Measurements from ENCODE around the gene EPS8L2.

Gene EPS8L2

GRCh38 chr11:745428-745827 is 39.4 kb downstream of the EPS8L2 start:
- TF ChIP-seq CTCF (IDR thresholded peaks at IDR 0.05; ENCODE audit: low read depth, low read length): no peak
- Histone ChIP-seq H3K4me3 (ENCODE audit: low read length) (no peak overlapping the region), H4K20me1 (ENCODE audit: insufficient read depth, low read length) (peaks cover 15% of the 10 kb centered on the region), H3K4me2 (ENCODE audit: low read length) (no peak overlapping the region), H3K9me3 (ENCODE audit: insufficient read depth, low read length) (no peaks in the 10 kb centered on the region), H3K36me3 (replicated peaks; ENCODE audit: low read depth, low read length) (peaks cover 12% of the 10 kb centered on the region), H2AFZ (ENCODE audit: low read depth, low read length) (no peak overlapping the region), H3K9ac (ENCODE audit: low read length) (no peak overlapping the region), H3K27me3 (ENCODE audit: low read depth, low read length) (no peaks in the 10 kb centered on the region), H3K27ac (ENCODE audit: low read length) (no peak overlapping the region), H3K4me1 (ENCODE audit: low read length) (peaks cover 14% of the 10 kb centered on the region), H3K79me2 (ENCODE audit: low read length) (peaks cover 36% of the 10 kb centered on the region)

- Histone ChIP-seq H3K4me2 (ENCODE audit: low read length) (peak overlapping the region; percentile 88), H3K79me2 (ENCODE audit: low read length) (peaks cover 47% of the 10 kb centered on the region), H3K9me3 (ENCODE audit: insufficient read depth, low read length) (no peaks in the 10 kb centered on the region), H3K27me3 (ENCODE audit: low read depth, low read length) (no peaks in the 10 kb centered on the region), H2AFZ (ENCODE audit: low read depth, low read length) (peak overlapping the region; percentile 72), H3K4me3 (ENCODE audit: low read length) (peak overlapping the region; percentile 89), H3K36me3 (replicated peaks; ENCODE audit: low read depth, low read length) (peaks cover 12% of the 10 kb centered on the region), H3K27ac (ENCODE audit: low read length) (peak overlapping the region; percentile 58), H3K4me1 (ENCODE audit: low read length) (peaks cover 14% of the 10 kb centered on the region), H3K9ac (ENCODE audit: low read length) (peak overlapping the region; percentile 79), H4K20me1 (ENCODE audit: insufficient read depth, low read length) (peaks cover 22% of the 10 kb centered on the region)
- no peak for TF ChIP-seq CTCF (IDR thresholded peaks at IDR 0.05; ENCODE audit: low read depth, low read length)
- TF ChIP-seq EZH2phosphoT487 (IDR thresholded peaks at IDR 0.05; ENCODE audit: low read depth): no peak
Observed at GRCh38 chr11:746289-747157, 40.5 kb downstream of the EPS8L2 start.

DNA sequence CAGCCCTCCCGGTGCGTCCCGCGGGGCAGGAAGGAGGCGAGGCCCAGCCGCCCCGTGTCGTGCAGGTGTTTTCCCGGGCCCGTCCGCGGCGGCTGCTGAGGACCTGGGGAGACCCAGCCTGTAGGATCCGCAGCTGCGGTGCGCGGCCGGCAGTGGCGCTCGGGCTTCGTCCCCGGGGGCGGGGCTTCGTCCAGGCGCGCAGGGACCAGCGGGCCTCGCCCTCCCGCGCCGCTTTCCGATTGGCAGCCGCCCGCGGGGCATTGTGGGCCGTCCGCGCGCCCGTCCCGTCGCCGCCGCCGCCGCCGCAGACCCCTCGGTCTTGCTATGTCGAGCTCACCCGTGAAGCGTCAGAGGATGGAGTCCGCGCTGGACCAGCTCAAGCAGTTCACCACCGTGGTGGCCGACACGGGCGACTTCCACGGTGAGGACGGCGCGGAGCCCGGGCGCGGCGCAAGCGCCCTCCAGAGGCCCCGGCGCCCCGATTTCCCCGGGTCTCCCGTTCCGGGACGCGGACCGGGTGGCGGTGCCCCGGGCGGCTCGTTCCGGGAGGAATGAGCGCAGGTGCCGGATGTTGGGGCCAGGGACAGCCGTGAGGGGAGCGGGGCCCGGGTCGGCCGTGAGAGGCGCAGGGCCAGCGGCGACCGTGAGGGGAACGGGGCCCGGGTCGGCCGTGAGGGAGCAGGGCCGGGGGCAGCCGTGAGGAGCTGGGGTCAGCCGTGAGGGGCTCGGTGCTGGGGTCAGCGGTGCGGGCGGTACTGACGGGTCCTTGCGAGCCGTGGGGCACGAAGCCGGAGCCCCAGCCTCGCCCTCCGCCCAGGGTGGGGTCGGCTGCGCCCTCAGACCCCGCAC is 41.4 kb downstream of the EPS8L2 start, which contains the start of gene TALDO1:
TSS of gene TALDO1 (plus strand) at position 307 of the 849 bp plus-strand sequence. CDS start at position 325, 18 bp downstream.
- Histone ChIP-seq H3K4me3 (ENCODE audit: low read length) (peak within 1 kb of the TSS; percentile 89), H4K20me1 (ENCODE audit: insufficient read depth, low read length) (peaks cover 23% of the 10 kb centered on the region), H3K79me2 (ENCODE audit: low read length) (peaks cover 56% of the 10 kb centered on the region), H3K4me2 (ENCODE audit: low read length) (peak within 1 kb of the TSS; percentile 93), H3K36me3 (replicated peaks; ENCODE audit: low read depth, low read length) (peaks cover 12% of the 10 kb centered on the region), H3K4me1 (ENCODE audit: low read length) (peaks cover 14% of the 10 kb centered on the region), H2AFZ (ENCODE audit: low read depth, low read length) (peak within 1 kb of the TSS; percentile 72), H3K9me3 (ENCODE audit: insufficient read depth, low read length) (no peaks in the 10 kb centered on the region), H3K27ac (ENCODE audit: low read length) (peak within 1 kb of the TSS; percentile 75), H3K27me3 (ENCODE audit: low read depth, low read length) (no peaks in the 10 kb centered on the region), H3K9ac (ENCODE audit: low read length) (peak within 1 kb of the TSS; percentile 80)
- TF ChIP-seq EZH2phosphoT487 (IDR thresholded peaks at IDR 0.05; ENCODE audit: low read depth): no peak
- TF ChIP-seq CTCF (IDR thresholded peaks at IDR 0.05; ENCODE audit: low read depth, low read length): peak; percentile 28

- H2AFZ ChIP-seq (ENCODE audit: low read depth, low read length): no peak overlapping the region
- peaks cover 28% of the 10 kb centered on the region for H4K20me1 ChIP-seq (ENCODE audit: insufficient read depth, low read length)
- no peak for TF ChIP-seq CTCF (IDR thresholded peaks at IDR 0.05; ENCODE audit: low read depth, low read length)
- no peak for TF ChIP-seq EZH2phosphoT487 (IDR thresholded peaks at IDR 0.05; ENCODE audit: low read depth)
- peak overlapping the region; percentile 80 for H3K9ac ChIP-seq (ENCODE audit: low read length)
- peak overlapping the region; percentile 89 for H3K4me3 ChIP-seq (ENCODE audit: low read length)
- H3K4me1 ChIP-seq (ENCODE audit: low read length): peaks cover 14% of the 10 kb centered on the region
- H3K36me3 ChIP-seq (replicated peaks; ENCODE audit: low read depth, low read length): peaks cover 18% of the 10 kb centered on the region
- no peaks in the 10 kb centered on the region for H3K27me3 ChIP-seq (ENCODE audit: low read depth, low read length)
- peaks cover 62% of the 10 kb centered on the region for H3K79me2 ChIP-seq (ENCODE audit: low read length)
- peak overlapping the region; percentile 93 for H3K4me2 ChIP-seq (ENCODE audit: low read length)
- peak overlapping the region; percentile 75 for H3K27ac ChIP-seq (ENCODE audit: low read length)
- H3K9me3 ChIP-seq (ENCODE audit: insufficient read depth, low read length): no peaks in the 10 kb centered on the region
Observed at GRCh38 chr11:748007-748359, 42.0 kb downstream of the EPS8L2 start.

Measured in OCI-LY3 (cell line).